ENCODE data around the gene GPR34.

DNA sequence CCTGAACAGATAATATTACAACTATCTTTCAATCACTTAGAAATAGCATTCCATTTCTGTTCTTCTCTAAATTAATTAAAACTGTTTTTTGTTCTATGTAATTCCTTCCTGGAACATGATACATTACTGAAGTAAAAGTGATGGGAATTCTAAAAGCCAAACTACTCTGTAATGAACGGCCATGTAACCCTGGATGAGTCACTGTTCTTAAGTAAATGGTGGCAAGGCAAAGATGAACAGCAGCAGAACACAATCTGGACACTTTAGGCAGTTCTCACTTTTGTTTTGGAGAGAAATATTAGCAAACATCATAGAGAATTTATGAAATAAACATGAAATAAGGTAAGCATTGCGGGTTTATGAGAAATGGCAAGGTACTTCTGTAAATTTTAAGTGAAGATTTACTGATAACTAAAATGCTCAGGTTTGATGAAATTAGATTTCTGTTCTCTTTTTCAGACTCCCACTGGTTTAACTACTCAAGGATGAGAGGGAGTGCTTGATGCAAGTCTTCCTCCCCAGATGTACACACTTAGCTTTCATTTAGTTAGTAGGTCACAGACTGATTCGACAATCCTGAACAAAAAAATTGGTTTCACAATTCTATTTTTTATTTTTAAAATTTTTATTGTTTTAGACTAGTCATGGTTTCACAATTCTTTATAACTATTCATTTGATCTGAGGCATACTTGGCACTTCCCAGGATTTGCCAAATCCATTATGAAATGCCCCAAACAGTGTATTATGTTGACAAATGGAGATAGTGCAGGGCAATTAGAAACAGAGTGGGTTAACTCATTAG lies 34.2 kb downstream of the GPR34 start:
- no peak for TF ChIP-seq POLR2A (IDR thresholded peaks at IDR 0.05)
- TF ChIP-seq, protein P1, sequence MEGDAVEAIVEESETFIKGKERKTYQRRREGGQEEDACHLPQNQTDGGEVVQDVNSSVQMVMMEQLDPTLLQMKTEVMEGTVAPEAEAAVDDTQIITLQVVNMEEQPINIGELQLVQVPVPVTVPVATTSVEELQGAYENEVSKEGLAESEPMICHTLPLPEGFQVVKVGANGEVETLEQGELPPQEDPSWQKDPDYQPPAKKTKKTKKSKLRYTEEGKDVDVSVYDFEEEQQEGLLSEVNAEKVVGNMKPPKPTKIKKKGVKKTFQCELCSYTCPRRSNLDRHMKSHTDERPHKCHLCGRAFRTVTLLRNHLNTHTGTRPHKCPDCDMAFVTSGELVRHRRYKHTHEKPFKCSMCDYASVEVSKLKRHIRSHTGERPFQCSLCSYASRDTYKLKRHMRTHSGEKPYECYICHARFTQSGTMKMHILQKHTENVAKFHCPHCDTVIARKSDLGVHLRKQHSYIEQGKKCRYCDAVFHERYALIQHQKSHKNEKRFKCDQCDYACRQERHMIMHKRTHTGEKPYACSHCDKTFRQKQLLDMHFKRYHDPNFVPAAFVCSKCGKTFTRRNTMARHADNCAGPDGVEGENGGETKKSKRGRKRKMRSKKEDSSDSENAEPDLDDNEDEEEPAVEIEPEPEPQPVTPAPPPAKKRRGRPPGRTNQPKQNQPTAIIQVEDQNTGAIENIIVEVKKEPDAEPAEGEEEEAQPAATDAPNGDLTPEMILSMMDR (IDR thresholded peaks at IDR 0.05) = no peak
